Femur (tissue), 1 donor: ENCODE data around the gene CIB2.

Experiments used
- DNase-seq: peaks from one replicate; pipeline ENCODE4 v3.0.0-alpha.2; 2017

Gene CIB2

GRCh38 chr15:78064544-78064943, 66.7 kb downstream of the CIB2 start:
- DNase-seq, result no peak

- DNase-seq, result no peak
Observed at GRCh38 chr15:78063970-78064385, 67.3 kb downstream of the CIB2 start.

DNA sequence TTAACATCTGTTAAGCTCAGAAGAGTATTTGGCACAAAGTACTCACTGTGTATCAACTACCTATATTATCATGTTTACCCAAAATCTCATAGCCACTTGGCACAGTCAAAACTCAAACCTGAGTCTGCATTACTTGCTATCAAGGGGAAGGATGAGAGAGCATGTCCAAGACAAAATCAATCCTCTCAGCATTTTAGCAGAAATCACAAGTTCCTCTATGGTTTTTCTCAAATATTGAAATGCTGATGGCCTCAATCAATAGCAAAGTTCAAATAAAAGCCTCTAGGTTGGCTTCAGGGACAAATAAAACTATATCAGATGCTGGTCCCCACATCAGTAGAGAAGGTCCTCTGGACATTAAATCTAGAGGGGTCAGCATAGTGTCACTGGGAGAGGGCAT, 68.0 kb downstream of the CIB2 start:
- DNase-seq, result no peak

GRCh38 chr15:78061963-78062427, 69.2 kb downstream of the CIB2 start:
- no peak for DNase-seq

GRCh38 chr15:78060232-78060631, 71.0 kb downstream of the CIB2 start:
- no peak for DNase-seq

- DNase-seq, result no peak
Observed at GRCh38 chr15:78059110-78059839, 72.0 kb downstream of the CIB2 start.

- no peak for DNase-seq
Observed at GRCh38 chr15:78058401-78058935, 72.8 kb downstream of the CIB2 start.

GRCh38 chr15:78057803-78058202, 73.4 kb downstream of the CIB2 start:
- DNase-seq, result no peak

- peak; percentile 65 for DNase-seq
Observed at GRCh38 chr15:78056714-78057269, 74.5 kb downstream of the CIB2 start.

- no peak for DNase-seq
Observed at GRCh38 chr15:78055919-78056713, 75.1 kb downstream of the CIB2 start.

DNA sequence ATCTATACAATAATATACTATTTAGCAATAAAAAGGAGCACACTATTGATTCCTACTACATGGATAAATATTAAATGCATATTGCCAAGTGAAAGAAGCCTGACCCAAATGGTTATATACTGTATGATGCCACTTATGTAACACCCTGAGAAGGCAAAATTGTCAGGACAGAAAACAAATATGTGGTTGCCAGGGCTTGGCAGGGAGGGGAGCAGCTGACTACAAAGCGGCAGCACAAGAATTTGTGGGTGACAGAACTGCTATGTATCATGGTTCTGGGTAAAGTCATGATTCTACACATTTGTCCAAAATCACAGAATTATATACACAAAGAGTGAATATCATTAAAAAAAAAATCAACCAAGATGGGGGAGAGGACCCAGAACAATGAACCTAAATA, 76.3 kb downstream of the CIB2 start:
- no peak for DNase-seq
